Astrocyte of the cerebellum (primary cell): Measurements from ENCODE around the gene ZNF516.
A peak's percentile ranks its signal among the peaks of the same experiment; 100 is the strongest.

ENCODE experiments used
- DNase-seq: peaks from one replicate; pipeline ENCODE4 v3.0.0-alpha.2; 2011; ENCODE audit warnings: low read depth
- H3K4me3 ChIP-seq: 2 replicates; pipeline ENCODE4 v1.5.1; 2011; ENCODE audit warnings: mild to moderate bottlenecking, low read depth, low read length, moderate library complexity
- CTCF ChIP-seq: IDR thresholded peaks from 2 replicates; pipeline ENCODE4 v1.5.1; 2012; ENCODE audit warnings: low read length, low read depth, moderate library complexity, mild to moderate bottlenecking; ENCODE audit errors: missing control alignments
- in situ Hi-C: cut with HindIII; loops from 2 replicates; pipeline ENCODE4 v1.10.0; 2017; ENCODE audit warnings: low sequenced_read_pairs

The ZNF516 gene

GRCh38 chr18:76359909-76360308 is 135.1 kb downstream of the ZNF516 start:
- H3K4me3 ChIP-seq = no peak overlapping the region
- in situ Hi-C loops = no loop called here
- DNase-seq = no peak
- TF ChIP-seq CTCF = no peak

DNA sequence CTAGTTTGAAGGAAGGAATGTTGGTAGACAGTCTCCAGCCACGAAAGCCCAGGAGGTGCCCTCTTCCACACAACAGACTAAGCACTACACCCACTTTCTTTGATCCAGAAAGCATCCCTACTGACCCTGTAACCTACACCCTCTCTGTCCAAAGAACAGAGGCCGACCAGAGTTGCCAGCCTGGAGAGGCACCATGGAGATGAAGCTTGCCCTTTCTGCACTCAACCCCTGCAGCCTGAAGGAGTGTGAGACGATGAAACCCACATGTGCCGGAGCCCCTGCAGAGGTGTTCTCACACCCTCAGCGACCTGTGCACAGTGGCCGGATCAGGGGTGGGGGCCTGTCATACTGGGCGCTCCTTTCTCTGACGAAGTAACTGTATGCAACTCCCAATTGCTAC is 136.3 kb downstream of the ZNF516 start:
- in situ Hi-C loops = no loop called here
- no peak overlapping the region for H3K4me3 ChIP-seq
- no peak for TF ChIP-seq CTCF
- no peak for DNase-seq

GRCh38 chr18:76357585-76358260 is 137.3 kb downstream of the ZNF516 start:
- no peak for TF ChIP-seq CTCF
- in situ Hi-C loops = no loop called here
- no peak for DNase-seq
- H3K4me3 ChIP-seq = no peak overlapping the region

DNA sequence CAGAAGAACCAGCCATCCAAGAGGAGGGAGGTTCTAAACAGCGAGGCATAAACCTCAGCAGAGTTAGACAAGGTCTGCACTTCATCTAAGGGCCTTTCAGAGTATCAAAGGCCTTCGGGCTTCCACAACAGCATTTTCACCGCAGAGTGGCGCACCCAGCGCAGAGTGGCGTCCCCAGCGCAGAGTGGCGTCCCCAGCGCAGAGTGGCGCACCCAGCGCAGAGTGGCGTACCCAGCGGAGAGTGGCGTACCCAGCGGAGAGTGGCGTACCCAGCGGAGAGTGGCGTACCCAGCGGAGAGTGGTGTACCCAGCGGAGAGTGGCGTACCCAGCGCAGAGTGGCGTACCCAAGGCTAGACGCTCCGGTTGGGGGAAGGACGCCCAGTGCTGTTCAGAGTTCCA is 137.9 kb downstream of the ZNF516 start:
- in situ Hi-C loops = no loop called here
- TF ChIP-seq CTCF = no peak

DNA sequence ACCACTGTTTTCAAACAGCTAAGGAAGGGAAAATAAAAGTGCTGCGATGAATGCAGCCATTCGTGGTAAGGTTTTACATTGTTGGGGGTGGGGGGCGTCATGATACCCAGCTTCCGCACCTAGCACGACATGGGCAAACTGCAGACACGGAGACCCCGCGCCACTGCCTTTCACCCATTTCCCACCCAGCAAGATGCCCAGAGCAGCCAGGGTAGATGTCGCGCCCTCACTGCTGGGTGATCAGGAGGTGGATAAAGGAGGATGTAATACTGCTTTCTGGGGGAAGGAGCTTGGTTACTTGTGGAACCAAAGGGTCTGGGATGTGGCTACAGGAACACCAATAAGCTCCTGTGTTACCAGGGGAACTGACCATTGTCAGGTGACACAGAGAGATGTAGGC is 138.4 kb downstream of the ZNF516 start:
- in situ Hi-C loops = no loop called here
- no peak for TF ChIP-seq CTCF
- H3K4me3 ChIP-seq = no peak overlapping the region
- DNase-seq = no peak

More for the DNA sequence above, 137.9 kb downstream of the ZNF516 start:
- H3K4me3 ChIP-seq = no peak overlapping the region
- no peak for DNase-seq

DNA sequence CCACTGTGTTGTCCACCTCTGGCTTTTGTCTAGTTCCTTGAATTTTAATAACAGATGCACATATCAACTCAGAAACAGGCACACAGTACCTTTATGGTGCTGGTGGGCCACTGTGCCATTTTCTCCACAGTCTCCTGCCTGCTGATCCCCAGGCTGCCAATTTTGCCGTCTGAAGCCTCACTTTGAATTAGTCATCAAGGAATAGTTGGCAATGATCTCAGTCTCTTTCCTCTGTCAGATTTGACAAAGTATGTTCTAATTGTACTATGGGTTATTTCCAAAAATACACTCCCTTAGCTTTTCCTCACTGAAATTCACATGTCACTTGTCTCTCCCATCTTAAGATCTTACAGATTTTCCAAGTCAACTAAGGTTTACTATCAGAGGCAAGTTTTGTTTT is 140.7 kb downstream of the ZNF516 start:
- no peak for TF ChIP-seq CTCF
- peak; percentile 71 for DNase-seq
- no peak overlapping the region for H3K4me3 ChIP-seq
- in situ Hi-C loops = no loop called here
